SK-N-SH (cell line): ENCODE results near the gene ELMO3. TPM values are rescaled to one million over a fixed set of nuclear protein-coding genes. Genes with fewer than 3 reads are reported as not detected.

Source experiments
- CTCF ChIA-PET: fragments of 300-600, 350-600 bp; formaldehyde crosslinking; extraction: SDS; loops from one replicate; lab custom pipeline; 2021; lab: Yijun Ruan, JAX
- POLR2A ChIA-PET: fragments of 350-600 bp; sonication (Branson Sonifier 250); formaldehyde crosslinking; extraction: SDS; loops from one replicate; lab custom pipeline; 2020; ENCODE audit warnings: antibody characterized with exemption, inconsistent platforms; lab: Yijun Ruan, JAX
- DNase-seq: peaks from one replicate; pipeline ENCODE4 v3.0.0; 2012
- H2AFZ ChIP-seq: fragments of 200-600 bp; sonication (generic); 2 replicates; pipeline ENCODE4 v1.8.1; 2016; ENCODE audit warnings: antibody characterized with exemption, mild to moderate bottlenecking, low read depth
- H3F3A ChIP-seq: fragments of 200-600 bp; sonication (generic); replicated peaks from 2 replicates; pipeline ENCODE3; 2016; ENCODE audit warnings: antibody characterized with exemption, mild to moderate bottlenecking; ENCODE audit not compliant: insufficient read depth
- H3K27ac ChIP-seq, 2 experiments: fragments of 200-500 bp in 1 of 2; fragments of 200-600 bp in 1 of 2; sonication (Bioruptor generic) in 1 of 2; sonication (generic), shearing (Covaris generic) in 1 of 2; 2 replicates each; pipeline versions ENCODE4 v1.5.1 to v1.6.1; 2014 to 2016; ENCODE audit warnings: low read depth in 2 of 2, inconsistent platforms in 1 of 2, low read length in 1 of 2, mild to moderate bottlenecking in 1 of 2, mixed read lengths in 1 of 2
- H3K27me3 ChIP-seq: fragments of 200-600 bp; sonication (generic), shearing (Covaris generic); 2 replicates; pipeline ENCODE4 v1.6.1; 2016; ENCODE audit warnings: mixed run types; ENCODE audit not compliant: insufficient read depth
- H3K36me3 ChIP-seq, 2 experiments: fragments of 200-500 bp in 1 of 2; fragments of 200-600 bp in 1 of 2; sonication (Bioruptor generic) in 1 of 2; sonication (generic) in 1 of 2; replicated peaks in 1 of 2; 2 replicates each; pipeline versions ENCODE3 to v1.5.1; 2014 to 2016; ENCODE audit warnings: low read length in 1 of 2, mild to moderate bottlenecking in 1 of 2; ENCODE audit not compliant: insufficient read depth in 2 of 2, control insufficient read depth in 1 of 2
- H3K4me1 ChIP-seq, 2 experiments: fragments of 200-500 bp in 1 of 2; fragments of 200-600 bp in 1 of 2; sonication (Bioruptor generic) in 1 of 2; sonication (generic), shearing (Covaris generic) in 1 of 2; 2 replicates each; pipeline versions ENCODE4 v1.5.1 to v1.6.1; 2014 to 2016; ENCODE audit warnings: low read depth in 1 of 2, low read length in 1 of 2, mixed run types in 1 of 2; ENCODE audit not compliant: insufficient read depth in 2 of 2, control insufficient read depth in 1 of 2
- H3K4me2 ChIP-seq: fragments of 200-600 bp; sonication (generic), shearing (Covaris generic); 2 replicates; pipeline ENCODE4 v1.6.1; 2017; ENCODE audit warnings: mixed run types
- H3K4me3 ChIP-seq, 2 experiments: fragments of 200-500 bp in 1 of 2; fragments of 200-600 bp in 1 of 2; sonication (Bioruptor generic) in 1 of 2; sonication (generic), shearing (Covaris generic) in 1 of 2; 2 replicates each; pipeline versions ENCODE4 v1.5.1 to v1.8.1; 2014 to 2016; ENCODE audit warnings: low read depth in 2 of 2, inconsistent platforms in 1 of 2, low read length in 1 of 2, mild to moderate bottlenecking in 1 of 2, mixed read lengths in 1 of 2, moderate library complexity in 1 of 2
- H3K79me2 ChIP-seq: fragments of 200-600 bp; sonication (generic); 2 replicates; pipeline ENCODE4 v1.8.1; 2017; ENCODE audit warnings: mild to moderate bottlenecking; ENCODE audit not compliant: insufficient read depth
- H3K9ac ChIP-seq: fragments of 200-600 bp; sonication (generic); 2 replicates; pipeline ENCODE4 v1.6.1; 2017; ENCODE audit warnings: mixed run types
- H3K9me2 ChIP-seq: fragments of 200-600 bp; sonication (generic); 2 replicates; pipeline ENCODE4 v1.6.1; 2017; ENCODE audit warnings: mixed run types
- H3K9me3 ChIP-seq: fragments of 200-600 bp; sonication (generic); 2 replicates; pipeline ENCODE4 v1.6.1; 2017; ENCODE audit warnings: mixed run types, mild to moderate bottlenecking, moderate library complexity
- H4K20me1 ChIP-seq: fragments of 200-600 bp; sonication (generic); 2 replicates; pipeline ENCODE4 v1.6.1; 2017; ENCODE audit warnings: mild to moderate bottlenecking, mixed run types; ENCODE audit not compliant: insufficient read depth
- CHD2 ChIP-seq: fragments of 150-350 bp; IDR thresholded peaks from 2 replicates; pipeline ENCODE4 v1.6.1; 2018; ENCODE audit warnings: low read length; ENCODE audit not compliant: partially characterized antibody
- ELF1 ChIP-seq: IDR thresholded peaks from 2 replicates; pipeline ENCODE4 v1.4.0; 2012
- EP300 ChIP-seq, 2 experiments: IDR thresholded peaks; 2 replicates each; pipeline versions ENCODE4 v1.4.0 to v1.6.1; 2012; ENCODE audit warnings: borderline replicate concordance in 1 of 2, low read depth in 1 of 2, low read length in 1 of 2
- FOXM1 ChIP-seq: IDR thresholded peaks from 2 replicates; pipeline ENCODE4 v1.4.0; 2012; ENCODE audit warnings: low read depth, mild to moderate bottlenecking
- GABPA ChIP-seq: IDR thresholded peaks from 2 replicates; pipeline ENCODE4 v1.4.0; 2012; ENCODE audit warnings: low read depth, mild to moderate bottlenecking
- JUND ChIP-seq: IDR thresholded peaks from 2 replicates; pipeline ENCODE4 v1.4.0; 2012
- MAX ChIP-seq: IDR thresholded peaks from 2 replicates; pipeline ENCODE4 v1.4.0; 2012; ENCODE audit warnings: low read depth
- MEF2A ChIP-seq: IDR thresholded peaks from 2 replicates; pipeline ENCODE4 v1.4.0; 2012; ENCODE audit warnings: low read depth, borderline replicate concordance
- NFIC ChIP-seq: IDR thresholded peaks from 2 replicates; pipeline ENCODE4 v1.4.0; 2012; ENCODE audit warnings: borderline replicate concordance
- NRF1 ChIP-seq: IDR thresholded peaks from 2 replicates; pipeline ENCODE4 v1.6.1; 2012; ENCODE audit warnings: low read depth, mild to moderate bottlenecking, low read length
- POLR2AphosphoS5 ChIP-seq: IDR thresholded peaks from 2 replicates; pipeline ENCODE4 v1.6.1; 2012; ENCODE audit warnings: low read depth, low read length
- RXRA ChIP-seq: IDR thresholded peaks from 2 replicates; pipeline ENCODE4 v1.4.0; 2012; ENCODE audit warnings: low read depth, mild to moderate bottlenecking, borderline replicate concordance
- SIN3A ChIP-seq: IDR thresholded peaks from 2 replicates; pipeline ENCODE4 v1.6.1; 2012; ENCODE audit warnings: low read depth, mild to moderate bottlenecking, low read length, moderate library complexity, borderline replicate concordance
- TAF1 ChIP-seq: IDR thresholded peaks from 2 replicates; pipeline ENCODE4 v1.6.1; 2012; ENCODE audit warnings: low read depth, mild to moderate bottlenecking, low read length, moderate library complexity, borderline replicate concordance
- WGBS: methylation state at CpG from one replicate; pipeline ENCODE4 v1.1.6; 2017; ENCODE audit warnings: low lambda C conversion rate; 5-methylcytosine and 5-hydroxymethylcytosine counted together
- polyA plus RNA-seq, 3 experiments: library from polyadenylated mRNA; depleted of rRNA; stranded (reverse); fragments of >200 nt; gene quantifications; 2 replicates each; pipeline ENCODE4 v1.2.3, GENCODE V29; 2012
- TF ChIP-seq, protein P1 (sequence below): fragments of 150-350 bp; IDR thresholded peaks from 2 replicates; pipeline ENCODE4 v1.6.1; 2016; ENCODE audit warnings: mild to moderate bottlenecking, low read depth, low read length
- TF ChIP-seq, protein P2 (sequence below): IDR thresholded peaks from 2 replicates; pipeline ENCODE4; 2012
- TF ChIP-seq, protein P3 (sequence below): IDR thresholded peaks from 2 replicates; pipeline ENCODE4 v1.4.0; 2012; ENCODE audit warnings: low read depth, borderline replicate concordance
- TF ChIP-seq, protein P4 (sequence below): IDR thresholded peaks from 2 replicates; pipeline ENCODE4 v1.6.1; 2012; ENCODE audit warnings: mild to moderate bottlenecking, low read depth, low read length, moderate library complexity

ELMO3 gene
- polyA plus RNA-seq, 1 of the 3 experiments (the other 2 are of a cell fraction) = 2.3 TPM

GRCh38 chr16:67158637-67159600, 40.0 kb upstream of the ELMO3 start:
- H3K4me3 ChIP-seq = peak overlapping the region; percentile 93 to 96
- H3K9me3 ChIP-seq = no peaks in the 10 kb centered on the region
- TF ChIP-seq EP300 (IDR thresholded peaks at IDR 0.05; ENCODE audit: borderline replicate concordance in 1 of 2, low read depth in 1 of 2, low read length in 1 of 2) = no peak
- TF ChIP-seq JUND = no peak
- peak overlapping the region; percentile 56 to 60; a peak in 3 of 4 replicates for H3K27ac ChIP-seq
- ChIA-PET POLR2A (interaction anchor here (0.8 kb wide), 1 partner anchor 331 kb away, joined by 3 read pairs; no protein-coding TSS in a partner anchor), CTCF (interaction anchor here (1.2 to 14.2 kb wide), 11 partner anchors 11 to 752 kb away, joined by 3 to 470 read pairs (median 6); partner anchors contain the start of genes CBFB, CES4A and NOL3)
- H3K27me3 ChIP-seq = no peaks in the 10 kb centered on the region
- peaks cover 14% of the 10 kb centered on the region for H3F3A ChIP-seq
- peak; percentile 61 for DNase-seq
- H3K4me2 ChIP-seq = peak overlapping the region; percentile 88
- peaks cover 4 to 27% of the 10 kb centered on the region in 2 experiments; a peak in 1 of 4 replicates for H3K4me1 ChIP-seq
- peaks cover 26% of the 10 kb centered on the region for H4K20me1 ChIP-seq
- no peaks in the 10 kb centered on the region for H3K9me2 ChIP-seq
- H3K79me2 ChIP-seq = no peaks in the 10 kb centered on the region
- H3K9ac ChIP-seq = peak overlapping the region; percentile 79
- WGBS = 12% methylated on average over 19 of the region's 34 CpGs
- H2AFZ ChIP-seq = peak overlapping the region; percentile 89; the same call in 1 of the 2 replicates
- H3K36me3 ChIP-seq = peaks cover 0 to 3% of the 10 kb centered on the region in 2 experiments

DNA sequence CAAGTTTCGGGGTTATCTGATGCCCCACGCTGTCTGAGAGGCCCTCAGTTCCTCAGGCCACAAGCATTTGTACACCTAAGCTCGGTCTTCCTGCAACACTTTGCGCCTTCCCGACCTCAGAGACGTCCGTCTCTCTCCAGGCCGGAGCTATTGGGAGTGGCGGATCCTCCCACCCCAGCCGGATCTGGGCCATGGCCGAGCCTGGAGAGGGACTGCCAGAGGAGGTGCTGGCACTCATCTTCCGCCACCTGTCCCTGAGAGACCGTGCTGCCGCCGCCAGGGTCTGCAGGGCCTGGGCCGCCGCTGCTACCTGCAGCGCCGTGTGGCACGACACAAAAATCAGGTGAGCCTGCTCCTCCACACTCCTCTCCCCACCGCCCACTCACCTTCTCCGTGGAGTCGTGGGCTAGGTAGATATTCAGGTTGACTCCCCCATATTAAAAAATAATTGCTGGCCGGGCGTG, 37.3 kb upstream of the ELMO3 start:
- no peaks in the 10 kb centered on the region for H3K36me3 ChIP-seq
- no peak for DNase-seq
- H3K27me3 ChIP-seq = no peaks in the 10 kb centered on the region
- H4K20me1 ChIP-seq = peaks cover 10% of the 10 kb centered on the region; the same call in 1 of the 2 replicates
- H3K79me2 ChIP-seq = no peaks in the 10 kb centered on the region
- peak overlapping the region in 1 of 2 experiments; percentile 93; a peak in 1 of 4 replicates for H3K4me3 ChIP-seq
- H3K9ac ChIP-seq = no peak overlapping the region
- no peaks in the 10 kb centered on the region for H3K9me3 ChIP-seq
- POLR2A ChIA-PET = interaction anchor here (2.5 to 3.9 kb wide), 3 partner anchors 8 to 13 kb away, joined by 6 to 37 read pairs (median 15); partner anchors contain the start of genes B3GNT9 and NOL3
- H2AFZ ChIP-seq = no peak overlapping the region
- peaks cover 14% of the 10 kb centered on the region for H3F3A ChIP-seq
- no peaks in the 10 kb centered on the region for H3K9me2 ChIP-seq
- H3K4me2 ChIP-seq = peak overlapping the region; percentile 88; the same call in 1 of the 2 replicates
- H3K27ac ChIP-seq = no peak overlapping the region
- CTCF ChIA-PET = interaction anchor here (0.9 to 14.2 kb wide), 4 partner anchors 8 to 140 kb away, joined by 5 to 470 read pairs (median 20); partner anchors contain the start of genes CBFB and NOL3
- peaks cover 4 to 30% of the 10 kb centered on the region in 2 experiments; a peak in 1 of 4 replicates for H3K4me1 ChIP-seq
- WGBS = 97% methylated on average over 21 of the region's 25 CpGs
- TF ChIP-seq NFIC (no peak), GABPA (no peak), POLR2AphosphoS5 (no peak), ELF1 (no peak), CHD2 (no peak), SIN3A (no peak), RXRA (no peak), TAF1 (no peak), FOXM1 (no peak), NRF1 (no peak), MAX (no peak), MEF2A (no peak)
- TF ChIP-seq, protein P1, sequence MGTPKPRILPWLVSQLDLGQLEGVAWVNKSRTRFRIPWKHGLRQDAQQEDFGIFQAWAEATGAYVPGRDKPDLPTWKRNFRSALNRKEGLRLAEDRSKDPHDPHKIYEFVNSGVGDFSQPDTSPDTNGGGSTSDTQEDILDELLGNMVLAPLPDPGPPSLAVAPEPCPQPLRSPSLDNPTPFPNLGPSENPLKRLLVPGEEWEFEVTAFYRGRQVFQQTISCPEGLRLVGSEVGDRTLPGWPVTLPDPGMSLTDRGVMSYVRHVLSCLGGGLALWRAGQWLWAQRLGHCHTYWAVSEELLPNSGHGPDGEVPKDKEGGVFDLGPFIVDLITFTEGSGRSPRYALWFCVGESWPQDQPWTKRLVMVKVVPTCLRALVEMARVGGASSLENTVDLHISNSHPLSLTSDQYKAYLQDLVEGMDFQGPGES = no peak
- TF ChIP-seq, protein P2, sequence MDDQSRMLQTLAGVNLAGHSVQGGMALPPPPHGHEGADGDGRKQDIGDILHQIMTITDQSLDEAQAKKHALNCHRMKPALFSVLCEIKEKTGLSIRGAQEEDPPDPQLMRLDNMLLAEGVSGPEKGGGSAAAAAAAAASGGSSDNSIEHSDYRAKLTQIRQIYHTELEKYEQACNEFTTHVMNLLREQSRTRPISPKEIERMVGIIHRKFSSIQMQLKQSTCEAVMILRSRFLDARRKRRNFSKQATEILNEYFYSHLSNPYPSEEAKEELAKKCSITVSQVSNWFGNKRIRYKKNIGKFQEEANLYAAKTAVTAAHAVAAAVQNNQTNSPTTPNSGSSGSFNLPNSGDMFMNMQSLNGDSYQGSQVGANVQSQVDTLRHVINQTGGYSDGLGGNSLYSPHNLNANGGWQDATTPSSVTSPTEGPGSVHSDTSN = no peak
- TF ChIP-seq, protein P3, sequence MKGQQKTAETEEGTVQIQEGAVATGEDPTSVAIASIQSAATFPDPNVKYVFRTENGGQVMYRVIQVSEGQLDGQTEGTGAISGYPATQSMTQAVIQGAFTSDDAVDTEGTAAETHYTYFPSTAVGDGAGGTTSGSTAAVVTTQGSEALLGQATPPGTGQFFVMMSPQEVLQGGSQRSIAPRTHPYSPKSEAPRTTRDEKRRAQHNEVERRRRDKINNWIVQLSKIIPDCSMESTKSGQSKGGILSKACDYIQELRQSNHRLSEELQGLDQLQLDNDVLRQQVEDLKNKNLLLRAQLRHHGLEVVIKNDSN = no peak
- TF ChIP-seq, protein P4, sequence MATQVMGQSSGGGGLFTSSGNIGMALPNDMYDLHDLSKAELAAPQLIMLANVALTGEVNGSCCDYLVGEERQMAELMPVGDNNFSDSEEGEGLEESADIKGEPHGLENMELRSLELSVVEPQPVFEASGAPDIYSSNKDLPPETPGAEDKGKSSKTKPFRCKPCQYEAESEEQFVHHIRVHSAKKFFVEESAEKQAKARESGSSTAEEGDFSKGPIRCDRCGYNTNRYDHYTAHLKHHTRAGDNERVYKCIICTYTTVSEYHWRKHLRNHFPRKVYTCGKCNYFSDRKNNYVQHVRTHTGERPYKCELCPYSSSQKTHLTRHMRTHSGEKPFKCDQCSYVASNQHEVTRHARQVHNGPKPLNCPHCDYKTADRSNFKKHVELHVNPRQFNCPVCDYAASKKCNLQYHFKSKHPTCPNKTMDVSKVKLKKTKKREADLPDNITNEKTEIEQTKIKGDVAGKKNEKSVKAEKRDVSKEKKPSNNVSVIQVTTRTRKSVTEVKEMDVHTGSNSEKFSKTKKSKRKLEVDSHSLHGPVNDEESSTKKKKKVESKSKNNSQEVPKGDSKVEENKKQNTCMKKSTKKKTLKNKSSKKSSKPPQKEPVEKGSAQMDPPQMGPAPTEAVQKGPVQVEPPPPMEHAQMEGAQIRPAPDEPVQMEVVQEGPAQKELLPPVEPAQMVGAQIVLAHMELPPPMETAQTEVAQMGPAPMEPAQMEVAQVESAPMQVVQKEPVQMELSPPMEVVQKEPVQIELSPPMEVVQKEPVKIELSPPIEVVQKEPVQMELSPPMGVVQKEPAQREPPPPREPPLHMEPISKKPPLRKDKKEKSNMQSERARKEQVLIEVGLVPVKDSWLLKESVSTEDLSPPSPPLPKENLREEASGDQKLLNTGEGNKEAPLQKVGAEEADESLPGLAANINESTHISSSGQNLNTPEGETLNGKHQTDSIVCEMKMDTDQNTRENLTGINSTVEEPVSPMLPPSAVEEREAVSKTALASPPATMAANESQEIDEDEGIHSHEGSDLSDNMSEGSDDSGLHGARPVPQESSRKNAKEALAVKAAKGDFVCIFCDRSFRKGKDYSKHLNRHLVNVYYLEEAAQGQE = no peak
